ENCODE results near the gene CTDSPL2.
"Not testable (repeated sequence)": the region's sequence is repeated elsewhere in the genome, so short reads cannot be mapped to it uniquely, and the experiment has no call there.

Gene CTDSPL2

GRCh38 chr15:44530653-44531052 lies 103.2 kb downstream of the CTDSPL2 start:
- Histone ChIP-seq H3K79me2 (ENCODE audit: insufficient read depth, low read length) (peaks cover 12% of the 10 kb centered on the region), H2AFZ (ENCODE audit: low read length) (no peak overlapping the region), H3K36me3 (ENCODE audit: insufficient read depth, low read length) (peaks cover 3% of the 10 kb centered on the region; the same call in 1 of the 2 replicates), H3K9ac (ENCODE audit: low read depth, low read length, poor library complexity, severe bottlenecking) (no peak overlapping the region), H3K4me2 (ENCODE audit: low read depth, low read length, poor library complexity, severe bottlenecking) (no peak overlapping the region), H3F3A (ENCODE audit: low read depth) (peaks cover 3% of the 10 kb centered on the region; the same call in 1 of the 2 replicates), H3K9me2 (replicated peaks; ENCODE audit: low read depth, low read length) (no peaks in the 10 kb centered on the region), H3K9me3 (ENCODE audit: insufficient read depth, low read depth, low read length) (no peaks in the 10 kb centered on the region), H3K4me3 (ENCODE audit: low read length, poor library complexity, severe bottlenecking) (no peak overlapping the region), H3K4me1 (ENCODE audit: insufficient read depth, low read length, poor library complexity, severe bottlenecking) (peaks cover 9% of the 10 kb centered on the region), H3K27me3 (ENCODE audit: insufficient read depth, low read length, poor library complexity, severe bottlenecking) (no peaks in the 10 kb centered on the region), H4K20me1 (ENCODE audit: insufficient read depth, low read length, poor library complexity, severe bottlenecking) (no peaks in the 10 kb centered on the region)
- TF ChIP-seq CTCF (conservative IDR thresholded peaks at IDR 0.05; ENCODE audit: low read length) (no peak), EZH2phosphoT487 (IDR thresholded peaks at IDR 0.05; ENCODE audit: borderline replicate concordance) (no peak)

DNA sequence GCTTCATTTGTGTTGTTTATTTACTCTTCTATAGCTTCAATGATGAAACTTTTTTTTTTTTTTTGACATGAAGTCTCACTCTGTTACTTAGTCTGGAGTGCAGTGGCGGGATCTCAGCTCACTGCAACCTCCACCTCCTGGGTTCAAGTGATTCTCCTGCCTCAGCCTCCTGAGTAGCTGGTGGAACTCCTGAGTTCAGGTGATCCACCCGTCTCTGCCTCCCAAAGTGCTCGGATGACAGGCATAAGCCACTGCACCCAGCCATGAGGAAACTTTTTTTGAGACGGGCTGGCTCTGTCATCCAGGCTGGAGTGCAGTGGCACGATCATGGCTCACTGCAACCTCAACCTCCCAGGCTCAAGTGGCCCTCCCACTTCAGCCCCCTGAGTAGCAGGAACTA lies 104.8 kb downstream of the CTDSPL2 start:
- H2AFZ ChIP-seq (ENCODE audit: low read length); H3K9ac ChIP-seq (ENCODE audit: low read depth, low read length, poor library complexity, severe bottlenecking); H3K9me2 ChIP-seq (replicated peaks; ENCODE audit: low read depth, low read length); H3F3A ChIP-seq (ENCODE audit: low read depth); H3K9me3 ChIP-seq (ENCODE audit: insufficient read depth, low read depth, low read length); H3K4me3 ChIP-seq (ENCODE audit: low read length, poor library complexity, severe bottlenecking); H4K20me1 ChIP-seq (ENCODE audit: insufficient read depth, low read length, poor library complexity, severe bottlenecking); H3K4me2 ChIP-seq (ENCODE audit: low read depth, low read length, poor library complexity, severe bottlenecking); H3K36me3 ChIP-seq (ENCODE audit: insufficient read depth, low read length); H3K27me3 ChIP-seq (ENCODE audit: insufficient read depth, low read length, poor library complexity, severe bottlenecking): not testable (repeated sequence)
- Histone ChIP-seq H3K79me2 (ENCODE audit: insufficient read depth, low read length) (peaks cover 19% of the 10 kb centered on the region), H3K4me1 (ENCODE audit: insufficient read depth, low read length, poor library complexity, severe bottlenecking) (peaks cover 12% of the 10 kb centered on the region)

DNA sequence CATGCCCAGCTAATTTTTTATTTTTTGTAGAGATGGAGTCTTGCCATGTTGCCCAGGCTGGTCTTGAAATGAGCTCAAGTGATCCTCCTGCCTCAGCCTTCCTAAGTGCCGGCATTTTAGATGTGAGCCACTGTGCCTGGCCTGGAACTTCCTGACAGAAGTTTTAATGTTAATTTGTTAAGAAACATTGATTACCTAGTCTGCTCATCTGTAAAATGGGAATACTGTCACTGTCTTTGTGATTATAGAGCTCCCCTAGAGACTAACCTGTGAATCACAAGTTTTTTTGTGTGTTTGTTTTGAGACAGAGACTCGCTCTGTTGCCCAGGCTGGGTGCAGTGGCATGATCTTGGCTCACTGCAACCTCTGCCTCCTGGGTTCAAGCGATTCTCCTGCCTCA lies 105.3 kb downstream of the CTDSPL2 start:
- Histone ChIP-seq H3K27me3 (ENCODE audit: insufficient read depth, low read length, poor library complexity, severe bottlenecking) (no peaks in the 10 kb centered on the region), H3K79me2 (ENCODE audit: insufficient read depth, low read length) (peaks cover 23% of the 10 kb centered on the region), H2AFZ (ENCODE audit: low read length) (no peak overlapping the region), H3K9me3 (ENCODE audit: insufficient read depth, low read depth, low read length) (no peaks in the 10 kb centered on the region), H3K9ac (ENCODE audit: low read depth, low read length, poor library complexity, severe bottlenecking) (no peak overlapping the region), H3K4me2 (ENCODE audit: low read depth, low read length, poor library complexity, severe bottlenecking) (no peak overlapping the region), H3K9me2 (replicated peaks; ENCODE audit: low read depth, low read length) (no peaks in the 10 kb centered on the region), H3K4me1 (ENCODE audit: insufficient read depth, low read length, poor library complexity, severe bottlenecking) (peaks cover 14% of the 10 kb centered on the region), H3K36me3 (ENCODE audit: insufficient read depth, low read length) (no peaks in the 10 kb centered on the region), H4K20me1 (ENCODE audit: insufficient read depth, low read length, poor library complexity, severe bottlenecking) (peaks cover 3% of the 10 kb centered on the region), H3F3A (ENCODE audit: low read depth) (no peaks in the 10 kb centered on the region; the same call in 1 of the 2 replicates), H3K4me3 (ENCODE audit: low read length, poor library complexity, severe bottlenecking) (no peak overlapping the region)
- no peak for TF ChIP-seq EZH2phosphoT487 (IDR thresholded peaks at IDR 0.05; ENCODE audit: borderline replicate concordance)
- peak; percentile 49 for TF ChIP-seq CTCF (conservative IDR thresholded peaks at IDR 0.05; ENCODE audit: low read length)

GRCh38 chr15:44535092-44535491 lies 107.7 kb downstream of the CTDSPL2 start:
- H3K9me2 ChIP-seq (replicated peaks; ENCODE audit: low read depth, low read length) = no peaks in the 10 kb centered on the region
- H3K9me3 ChIP-seq (ENCODE audit: insufficient read depth, low read depth, low read length) = no peaks in the 10 kb centered on the region
- H3F3A ChIP-seq (ENCODE audit: low read depth) = no peaks in the 10 kb centered on the region
- H3K4me1 ChIP-seq (ENCODE audit: insufficient read depth, low read length, poor library complexity, severe bottlenecking) = peaks cover 26% of the 10 kb centered on the region
- H3K27me3 ChIP-seq (ENCODE audit: insufficient read depth, low read length, poor library complexity, severe bottlenecking) = no peaks in the 10 kb centered on the region
- H3K79me2 ChIP-seq (ENCODE audit: insufficient read depth, low read length) = peaks cover 44% of the 10 kb centered on the region
- H2AFZ ChIP-seq (ENCODE audit: low read length) = no peak overlapping the region
- H3K9ac ChIP-seq (ENCODE audit: low read depth, low read length, poor library complexity, severe bottlenecking) = peak overlapping the region; percentile 88
- peak overlapping the region; percentile 96 for H3K4me2 ChIP-seq (ENCODE audit: low read depth, low read length, poor library complexity, severe bottlenecking)
- no peaks in the 10 kb centered on the region for H3K36me3 ChIP-seq (ENCODE audit: insufficient read depth, low read length)
- H4K20me1 ChIP-seq (ENCODE audit: insufficient read depth, low read length, poor library complexity, severe bottlenecking) = peaks cover 16% of the 10 kb centered on the region
- peak overlapping the region; percentile 82 for H3K4me3 ChIP-seq (ENCODE audit: low read length, poor library complexity, severe bottlenecking)
- TF ChIP-seq EZH2phosphoT487 (IDR thresholded peaks at IDR 0.05; ENCODE audit: borderline replicate concordance) = no peak
- no peak for TF ChIP-seq CTCF (conservative IDR thresholded peaks at IDR 0.05; ENCODE audit: low read length)

Data from Loucy (cell line).